ENCODE measurements around the gene FTCDNL1. TPM values are rescaled to one million over a fixed set of nuclear protein-coding genes. Genes with fewer than 3 reads are reported as not detected.

Gene FTCDNL1
- total RNA-seq, 4 donors from 2014 or later: 6.2 to 20.9 (median 13.4) TPM

- no peak for TF ChIP-seq CTCF (IDR thresholded peaks at IDR 0.05)
- TF ChIP-seq POLR2A (IDR thresholded peaks at IDR 0.05): no peak
- DNase-seq: no peak
- Histone ChIP-seq H3K9me3 (no peaks in the 10 kb centered on the region), H3K27ac (no peak overlapping the region), H3K36me3 (no peaks in the 10 kb centered on the region), H3K4me1 (no peaks in the 10 kb centered on the region), H3K27me3 (no peaks in the 10 kb centered on the region), H3K4me3 (replicated peaks in 1 of 3) (no peak overlapping the region)
- intact Hi-C loops (cut with DNase I): no loop called here
- WGBS, 2 donors: 44 to 47% methylated on average over 4 of the region's 4 CpGs
Observed at GRCh38 chr2:199716807-199717586, 134.0 kb downstream of the FTCDNL1 start.

GRCh38 chr2:199713746-199714145 is 137.2 kb downstream of the FTCDNL1 start:
- no peak overlapping the region for H3K4me3 ChIP-seq (replicated peaks in 1 of 3)
- no peaks in the 10 kb centered on the region for H3K36me3 ChIP-seq
- intact Hi-C loops (cut with DNase I): no loop called here
- no peaks in the 10 kb centered on the region for H3K27me3 ChIP-seq
- H3K27ac ChIP-seq: no peak overlapping the region
- no peak for TF ChIP-seq POLR2A (IDR thresholded peaks at IDR 0.05)
- no peak for TF ChIP-seq CTCF (IDR thresholded peaks at IDR 0.05)
- DNase-seq: no peak
- no peaks in the 10 kb centered on the region for H3K4me1 ChIP-seq
- WGBS, 2 donors: 44 to 69% methylated on average over 2 of the region's 2 CpGs
- H3K9me3 ChIP-seq: no peaks in the 10 kb centered on the region

GRCh38 chr2:199710551-199710950 is 140.4 kb downstream of the FTCDNL1 start:
- TF ChIP-seq CTCF (IDR thresholded peaks at IDR 0.05): no peak
- TF ChIP-seq POLR2A (IDR thresholded peaks at IDR 0.05): no peak
- WGBS, 2 donors: 72 to 81% methylated on average over 1 of the region's 1 CpG
- DNase-seq: no peak
- intact Hi-C loops (cut with DNase I): no loop called here
- Histone ChIP-seq H3K4me1 (no peaks in the 10 kb centered on the region), H3K4me3 (replicated peaks in 1 of 3) (no peak overlapping the region), H3K36me3 (no peaks in the 10 kb centered on the region), H3K27ac (no peak overlapping the region), H3K9me3 (no peaks in the 10 kb centered on the region), H3K27me3 (no peaks in the 10 kb centered on the region)

Small RNA genes lying within 50 kb of the gene (small RNA-seq; reads per million reads assigned to genes)
- gene AC108032.1 (not detected), gene RN7SL717P (not detected)

Other genes starting within 250 kb of the FTCDNL1 start
- gene C2orf69, start 60.1 kb upstream of the FTCDNL1 start, total RNA-seq: 10 to 100 TPM; 11.3 to 12.8 (median 12.3) TPM
- gene TYW5, start 104.3 kb upstream of the FTCDNL1 start, total RNA-seq: 10 to 100 TPM in 2 of 4 donors, 1 to 10 TPM in 2; 9.0 to 18.9 (median 11.1) TPM
- 10 to 100 TPM; 18.9 to 28.6 (median 25.9) TPM for gene MAIP1, start 104.4 kb upstream of the FTCDNL1 start, total RNA-seq

Data from thyroid gland (tissue), 4 donors.